K562 (cell line): Measurements from ENCODE around the gene CLDN25. TPM values are rescaled to one million over a fixed set of nuclear protein-coding genes. Genes with fewer than 3 reads are reported as not detected.

Experiments
- ARID2 ChIP-seq: fragments of 450-650 bp; IDR thresholded peaks from 2 replicates; pipeline ENCODE4 v1.6.1; 2017; ENCODE audit warnings: antibody characterized with exemption, mild to moderate bottlenecking
- CC2D1A ChIP-seq: fragments of 450-650 bp; IDR thresholded peaks from 2 replicates; pipeline ENCODE4 v1.6.1; 2017; ENCODE audit warnings: mild to moderate bottlenecking
- CCAR2 ChIP-seq: fragments of 200-400 bp; formaldehyde crosslinking; IDR thresholded peaks from 2 replicates; pipeline ENCODE4 v1.6.1; 2017; ENCODE audit warnings: mild to moderate bottlenecking, low read depth, low read length
- DDX20 ChIP-seq: fragments of 450-650 bp; IDR thresholded peaks from 2 replicates; pipeline ENCODE4 v1.6.1; 2016; ENCODE audit warnings: missing genetic modification characterization, low read depth, mild to moderate bottlenecking, missing compliant biosample characterization, moderate library complexity
- DLX4 ChIP-seq: fragments of 250-450 bp; sonication (Bioruptor Pico); IDR thresholded peaks from 2 replicates; pipeline ENCODE4 v1.6.1; 2021; ENCODE audit warnings: mild to moderate bottlenecking
- E2F1 ChIP-seq: sonication (generic); formaldehyde crosslinking; IDR thresholded peaks from 2 replicates; pipeline ENCODE4 v1.8.1; 2023; ENCODE audit warnings: mild to moderate bottlenecking, missing genetic modification reagents, moderate library complexity
- FIP1L1 ChIP-seq: fragments of 200-400 bp; formaldehyde crosslinking; IDR thresholded peaks from 2 replicates; pipeline ENCODE4 v1.6.1; 2018; ENCODE audit warnings: mild to moderate bottlenecking, low read depth, low read length; ENCODE audit not compliant: poor library complexity, severe bottlenecking
- GABPB2 ChIP-seq: fragments of 250-450 bp; sonication (Bioruptor Pico); conservative IDR thresholded peaks from 2 replicates; pipeline ENCODE4 v1.5.1; 2021; ENCODE audit warnings: mild to moderate bottlenecking
- HOXB6 ChIP-seq: fragments of 250-450 bp; sonication (Bioruptor Pico); IDR thresholded peaks from 2 replicates; pipeline ENCODE4 v1.5.1; 2022; ENCODE audit warnings: mild to moderate bottlenecking, borderline replicate concordance
- PCBP2 ChIP-seq: fragments of 200-400 bp; formaldehyde crosslinking; IDR thresholded peaks from 2 replicates; pipeline ENCODE4 v1.6.1; 2018; ENCODE audit warnings: low read length, low read depth, mild to moderate bottlenecking, moderate library complexity; ENCODE audit not compliant: poor library complexity, severe bottlenecking
- PHTF2 ChIP-seq: fragments of 250-450 bp; sonication (Bioruptor Pico); IDR thresholded peaks from 2 replicates; pipeline ENCODE4 v1.5.0; 2021; ENCODE audit warnings: mild to moderate bottlenecking
- RAD21 ChIP-seq, 2 experiments: fragments of 250-450 bp in 1 of 2; fragments of 450-650 bp in 1 of 2; sonication (Bioruptor Pico) in 1 of 2; formaldehyde crosslinking in 1 of 2; IDR thresholded peaks in 1 of 2; conservative IDR thresholded peaks in 1 of 2; 2 replicates each; pipeline versions ENCODE4 v1.4.0 to v1.8.0; 2020 to 2022; ENCODE audit warnings: mild to moderate bottlenecking in 2 of 2, moderate library complexity in 1 of 2
- RFX7 ChIP-seq: fragments of 250-450 bp; sonication (Bioruptor Pico); IDR thresholded peaks from 2 replicates; pipeline ENCODE4 v1.5.1; 2021; ENCODE audit warnings: mild to moderate bottlenecking
- SIX5 ChIP-seq, 2 experiments: IDR thresholded peaks; 2 replicates each; pipeline ENCODE4 v1.6.1; 2011; ENCODE audit warnings: low read length in 2 of 2, borderline replicate concordance in 1 of 2, low read depth in 1 of 2, mild to moderate bottlenecking in 1 of 2, moderate library complexity in 1 of 2; ENCODE audit not compliant: insufficient read depth in 1 of 2
- SNRNP70 ChIP-seq: fragments of 200-400 bp; formaldehyde crosslinking; optimal IDR thresholded peaks from 2 replicates; pipeline ENCODE3; 2017; ENCODE audit warnings: low read depth, low read length
- SP1 ChIP-seq: sonication (generic); formaldehyde crosslinking; IDR thresholded peaks from 2 replicates; pipeline ENCODE4 v1.8.1; 2022; ENCODE audit warnings: mild to moderate bottlenecking, missing genetic modification reagents
- TCFL5 ChIP-seq: fragments of 250-450 bp; sonication (Bioruptor Pico); conservative IDR thresholded peaks from 2 replicates; pipeline ENCODE4 v1.6.1; 2021; ENCODE audit warnings: mild to moderate bottlenecking, moderate library complexity, matching md5 sums
- ZNF174 ChIP-seq: fragments of 250-450 bp; sonication (Bioruptor Pico); IDR thresholded peaks from 2 replicates; pipeline ENCODE4 v1.4.0; 2020; ENCODE audit warnings: mild to moderate bottlenecking
- ZNF77 ChIP-seq: fragments of 250-450 bp; sonication (Bioruptor Pico); IDR thresholded peaks from 2 replicates; pipeline ENCODE4 v1.5.0; 2020
- ZZZ3 ChIP-seq: fragments of 450-650 bp; IDR thresholded peaks from 2 replicates; pipeline ENCODE4 v1.6.1; 2016; ENCODE audit warnings: antibody characterized with exemption, mild to moderate bottlenecking, moderate library complexity
- polyA plus RNA-seq, 8 experiments: library from polyadenylated mRNA; depleted of rRNA in 4 of 8; stranded (reverse) in 5 of 8; unstranded in 3 of 8; fragments of >200 nt; fragmentation: Nextera tagmentation in 2 of 8; fragmentation: Illumina TruSeq in 1 of 8; extraction: Ambion mirVana in 2 of 8; extraction: Trizol in 1 of 8; gene quantifications; 2 replicates each; pipeline versions ENCODE4 v1.2.1 to v1.2.3, GENCODE V29; 2011 to 2014; ENCODE audit warnings: inconsistent platforms in 1 of 8, missing spikeins in 1 of 8
- total RNA-seq, 7 experiments: library from RNA; depleted of rRNA in 6 of 7; stranded (reverse); fragments of >200 nt in 6 of 7; fragmentation: Illumina TruSeq in 2 of 7; extraction: Trizol in 2 of 7; gene quantifications; 2 replicates each; pipeline versions ENCODE4 v1.2.1 to v1.2.3, GENCODE V29; 2011 to 2021; ENCODE audit warnings: low replicate concordance in 1 of 7
- TF ChIP-seq, protein P1 (sequence below): fragments of 250-450 bp; sonication (Bioruptor Pico); IDR thresholded peaks from 2 replicates; pipeline ENCODE4 v1.8.0; 2021; ENCODE audit warnings: borderline replicate concordance, mild to moderate bottlenecking, moderate library complexity; ENCODE audit not compliant: poor library complexity, severe bottlenecking
- TF ChIP-seq, protein P2 (sequence below), 3 experiments: fragments of 200-800 bp in 1 of 3; fragments of 250-450 bp in 1 of 3; fragments of 450-650 bp in 1 of 3; sonication (Bioruptor Pico) in 1 of 3; sonication (Bioruptor generic) in 1 of 3; formaldehyde crosslinking in 1 of 3; IDR thresholded peaks; 2 replicates each; pipeline versions ENCODE4 v1.6.1 to v1.8.0; 2016 to 2022; ENCODE audit warnings: mild to moderate bottlenecking in 2 of 3, missing genetic modification characterization in 2 of 3, missing compliant biosample characterization in 1 of 3, moderate library complexity in 1 of 3

Gene CLDN25
- total and polyA plus RNA-seq, 9 of the 15 experiments (the other 6 are each of a cell fraction or from before 2014, with no cell fraction given), result not detected

- no peak for TF ChIP-seq PHTF2
- TF ChIP-seq RFX7, result no peak
- TF ChIP-seq, protein P1, sequence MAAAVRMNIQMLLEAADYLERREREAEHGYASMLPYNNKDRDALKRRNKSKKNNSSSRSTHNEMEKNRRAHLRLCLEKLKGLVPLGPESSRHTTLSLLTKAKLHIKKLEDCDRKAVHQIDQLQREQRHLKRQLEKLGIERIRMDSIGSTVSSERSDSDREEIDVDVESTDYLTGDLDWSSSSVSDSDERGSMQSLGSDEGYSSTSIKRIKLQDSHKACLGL (CRISPR knock-in tag), result no peak
- no peak for TF ChIP-seq CCAR2
- no peak for TF ChIP-seq FIP1L1
- no peak for TF ChIP-seq TCFL5 (CRISPR knock-in tag)
- no peak for TF ChIP-seq ZNF174 (CRISPR knock-in tag)
- TF ChIP-seq PCBP2, result no peak
- TF ChIP-seq CC2D1A, result peak; percentile 69; the same call in 1 of the 2 replicates
- no peak for TF ChIP-seq ZZZ3
- TF ChIP-seq, protein P2, sequence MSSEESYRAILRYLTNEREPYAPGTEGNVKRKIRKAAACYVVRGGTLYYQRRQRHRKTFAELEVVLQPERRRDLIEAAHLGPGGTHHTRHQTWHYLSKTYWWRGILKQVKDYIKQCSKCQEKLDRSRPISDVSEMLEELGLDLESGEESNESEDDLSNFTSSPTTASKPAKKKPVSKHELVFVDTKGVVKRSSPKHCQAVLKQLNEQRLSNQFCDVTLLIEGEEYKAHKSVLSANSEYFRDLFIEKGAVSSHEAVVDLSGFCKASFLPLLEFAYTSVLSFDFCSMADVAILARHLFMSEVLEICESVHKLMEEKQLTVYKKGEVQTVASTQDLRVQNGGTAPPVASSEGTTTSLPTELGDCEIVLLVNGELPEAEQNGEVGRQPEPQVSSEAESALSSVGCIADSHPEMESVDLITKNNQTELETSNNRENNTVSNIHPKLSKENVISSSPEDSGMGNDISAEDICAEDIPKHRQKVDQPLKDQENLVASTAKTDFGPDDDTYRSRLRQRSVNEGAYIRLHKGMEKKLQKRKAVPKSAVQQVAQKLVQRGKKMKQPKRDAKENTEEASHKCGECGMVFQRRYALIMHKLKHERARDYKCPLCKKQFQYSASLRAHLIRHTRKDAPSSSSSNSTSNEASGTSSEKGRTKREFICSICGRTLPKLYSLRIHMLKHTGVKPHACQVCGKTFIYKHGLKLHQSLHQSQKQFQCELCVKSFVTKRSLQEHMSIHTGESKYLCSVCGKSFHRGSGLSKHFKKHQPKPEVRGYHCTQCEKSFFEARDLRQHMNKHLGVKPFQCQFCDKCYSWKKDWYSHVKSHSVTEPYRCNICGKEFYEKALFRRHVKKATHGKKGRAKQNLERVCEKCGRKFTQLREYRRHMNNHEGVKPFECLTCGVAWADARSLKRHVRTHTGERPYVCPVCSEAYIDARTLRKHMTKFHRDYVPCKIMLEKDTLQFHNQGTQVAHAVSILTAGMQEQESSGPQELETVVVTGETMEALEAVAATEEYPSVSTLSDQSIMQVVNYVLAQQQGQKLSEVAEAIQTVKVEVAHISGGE (CRISPR knock-in tag; IDR thresholded peaks at IDR 0.05), result no peak
- no peak for TF ChIP-seq GABPB2
- peak; percentile 95 to 97 for TF ChIP-seq RAD21 (CRISPR knock-in tag; conservative IDR thresholded peaks at IDR 0.05 in 1 of 2, IDR thresholded peaks at IDR 0.05 in 1 of 2)
- TF ChIP-seq ARID2, result peak; percentile 79
- TF ChIP-seq ZNF77 (CRISPR knock-in tag), result no peak
- no peak for TF ChIP-seq E2F1 (CRISPR knock-in tag)
- no peak for TF ChIP-seq HOXB6
- TF ChIP-seq SIX5 (IDR thresholded peaks at IDR 0.05; ENCODE audit: borderline replicate concordance in 1 of 2, insufficient read depth in 1 of 2, low read depth in 1 of 2, low read length in 2 of 2), result no peak
- no peak for TF ChIP-seq DLX4 (CRISPR knock-in tag)
- peak; percentile 28; the same call in 1 of the 2 replicates for TF ChIP-seq SP1 (CRISPR knock-in tag)
- TF ChIP-seq DDX20 (tag), result no peak
- TF ChIP-seq SNRNP70, result no peak
Observed at GRCh38 chr11:113730887-113731726, 48.5 kb upstream of the CLDN25 start (continued).
